ENCODE results near the gene PEMT.

The PEMT gene

DNA sequence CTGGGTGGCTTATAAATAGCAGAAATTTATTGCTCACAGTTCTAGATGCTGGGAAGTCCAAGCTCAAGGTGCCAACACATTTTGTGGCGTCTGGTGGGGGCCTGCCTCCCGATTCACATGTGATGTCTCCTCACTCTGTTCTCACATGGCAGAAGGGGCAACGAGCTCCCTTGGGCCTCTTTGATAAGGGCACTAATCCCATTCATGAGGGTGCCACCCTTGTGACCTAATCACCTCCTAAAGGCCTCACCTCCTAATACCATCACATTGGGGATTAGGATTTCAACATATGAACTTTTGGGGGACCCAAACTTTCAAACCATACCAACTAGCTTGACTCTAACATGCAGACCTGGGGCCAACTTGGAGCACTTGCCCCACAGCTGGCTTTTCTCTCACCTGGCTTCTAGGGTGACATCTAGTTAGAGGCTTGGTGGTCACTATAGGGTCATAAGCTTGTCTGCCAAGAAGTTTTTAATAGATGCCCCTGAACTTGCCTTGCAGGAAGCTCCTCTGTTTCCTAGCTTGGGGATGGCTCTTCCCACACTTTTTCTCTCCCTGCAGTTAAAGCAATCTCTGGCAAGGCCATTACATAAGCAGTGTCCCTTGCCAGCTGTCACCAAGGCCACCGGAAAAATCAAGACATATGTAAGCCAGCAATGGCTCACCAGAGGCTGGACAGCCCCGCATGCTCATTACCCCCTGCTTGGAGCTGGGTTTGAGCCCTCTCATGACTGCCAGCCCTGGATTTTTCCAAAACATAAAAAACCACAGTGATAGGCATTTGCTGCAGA is 123.1 kb downstream of the PEMT start:
- Histone ChIP-seq H3K27me3 (ENCODE audit: insufficient read depth, poor library complexity, severe bottlenecking) (no peaks in the 10 kb centered on the region), H3K27ac (replicated peaks) (no peak overlapping the region), H3K4me3 (replicated peaks; ENCODE audit: insufficient read depth, low read length) (no peak overlapping the region)
- no peak for DNase-seq (ENCODE audit: low read depth in 1 of 2, low spot score in 1 of 2)
- TF ChIP-seq POLR2AphosphoS5 (IDR thresholded peaks at IDR 0.05; ENCODE audit: low read depth) (no peak), GABPA (IDR thresholded peaks at IDR 0.05; ENCODE audit: low read depth) (no peak), SPI1 (IDR thresholded peaks at IDR 0.05; ENCODE audit: borderline replicate concordance, low read depth) (no peak), CTCF (IDR thresholded peaks at IDR 0.05; ENCODE audit: insufficient read depth, low read length) (no peak)
- TF ChIP-seq, protein P1, sequence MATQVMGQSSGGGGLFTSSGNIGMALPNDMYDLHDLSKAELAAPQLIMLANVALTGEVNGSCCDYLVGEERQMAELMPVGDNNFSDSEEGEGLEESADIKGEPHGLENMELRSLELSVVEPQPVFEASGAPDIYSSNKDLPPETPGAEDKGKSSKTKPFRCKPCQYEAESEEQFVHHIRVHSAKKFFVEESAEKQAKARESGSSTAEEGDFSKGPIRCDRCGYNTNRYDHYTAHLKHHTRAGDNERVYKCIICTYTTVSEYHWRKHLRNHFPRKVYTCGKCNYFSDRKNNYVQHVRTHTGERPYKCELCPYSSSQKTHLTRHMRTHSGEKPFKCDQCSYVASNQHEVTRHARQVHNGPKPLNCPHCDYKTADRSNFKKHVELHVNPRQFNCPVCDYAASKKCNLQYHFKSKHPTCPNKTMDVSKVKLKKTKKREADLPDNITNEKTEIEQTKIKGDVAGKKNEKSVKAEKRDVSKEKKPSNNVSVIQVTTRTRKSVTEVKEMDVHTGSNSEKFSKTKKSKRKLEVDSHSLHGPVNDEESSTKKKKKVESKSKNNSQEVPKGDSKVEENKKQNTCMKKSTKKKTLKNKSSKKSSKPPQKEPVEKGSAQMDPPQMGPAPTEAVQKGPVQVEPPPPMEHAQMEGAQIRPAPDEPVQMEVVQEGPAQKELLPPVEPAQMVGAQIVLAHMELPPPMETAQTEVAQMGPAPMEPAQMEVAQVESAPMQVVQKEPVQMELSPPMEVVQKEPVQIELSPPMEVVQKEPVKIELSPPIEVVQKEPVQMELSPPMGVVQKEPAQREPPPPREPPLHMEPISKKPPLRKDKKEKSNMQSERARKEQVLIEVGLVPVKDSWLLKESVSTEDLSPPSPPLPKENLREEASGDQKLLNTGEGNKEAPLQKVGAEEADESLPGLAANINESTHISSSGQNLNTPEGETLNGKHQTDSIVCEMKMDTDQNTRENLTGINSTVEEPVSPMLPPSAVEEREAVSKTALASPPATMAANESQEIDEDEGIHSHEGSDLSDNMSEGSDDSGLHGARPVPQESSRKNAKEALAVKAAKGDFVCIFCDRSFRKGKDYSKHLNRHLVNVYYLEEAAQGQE (IDR thresholded peaks at IDR 0.05; ENCODE audit: insufficient replicate concordance, low read depth): no peak

GRCh38 chr17:17467720-17468119 is 123.8 kb downstream of the PEMT start:
- no peak for DNase-seq (ENCODE audit: low read depth in 1 of 2, low spot score in 1 of 2)
- TF ChIP-seq, protein P1 (IDR thresholded peaks at IDR 0.05; ENCODE audit: insufficient replicate concordance, low read depth): no peak
- TF ChIP-seq SPI1 (IDR thresholded peaks at IDR 0.05; ENCODE audit: borderline replicate concordance, low read depth) (no peak), CTCF (IDR thresholded peaks at IDR 0.05; ENCODE audit: insufficient read depth, low read length) (no peak), POLR2AphosphoS5 (IDR thresholded peaks at IDR 0.05; ENCODE audit: low read depth) (no peak), GABPA (IDR thresholded peaks at IDR 0.05; ENCODE audit: low read depth) (no peak)

DNA sequence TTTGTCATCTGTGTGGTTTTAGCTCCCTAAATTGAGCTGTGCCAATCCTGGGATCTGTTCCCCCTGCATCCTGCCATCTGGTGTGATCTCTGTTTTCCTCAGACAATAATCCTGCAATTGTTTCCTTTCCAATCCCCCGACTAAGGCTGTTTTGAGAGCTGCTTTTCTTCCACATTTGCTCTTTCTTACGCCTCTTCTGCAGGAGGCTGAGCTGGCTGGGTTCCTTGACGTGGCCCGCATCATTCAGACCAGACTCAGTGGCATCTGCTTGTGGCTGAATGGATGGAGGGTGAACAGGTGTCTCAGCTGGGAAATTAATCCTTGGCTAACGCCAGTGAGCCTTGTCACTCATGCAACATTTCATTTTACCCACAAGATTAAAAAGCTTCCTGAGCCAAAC is 124.5 kb downstream of the PEMT start:
- Histone ChIP-seq H3K27me3 (ENCODE audit: insufficient read depth, poor library complexity, severe bottlenecking) (no peaks in the 10 kb centered on the region), H3K4me3 (replicated peaks; ENCODE audit: insufficient read depth, low read length) (no peak overlapping the region), H3K27ac (replicated peaks) (no peak overlapping the region)
- TF ChIP-seq, protein P1 (IDR thresholded peaks at IDR 0.05; ENCODE audit: insufficient replicate concordance, low read depth): no peak
- TF ChIP-seq GABPA (IDR thresholded peaks at IDR 0.05; ENCODE audit: low read depth): no peak
- no peak for TF ChIP-seq POLR2AphosphoS5 (IDR thresholded peaks at IDR 0.05; ENCODE audit: low read depth)
- TF ChIP-seq SPI1 (IDR thresholded peaks at IDR 0.05; ENCODE audit: borderline replicate concordance, low read depth): no peak
- TF ChIP-seq CTCF (IDR thresholded peaks at IDR 0.05; ENCODE audit: insufficient read depth, low read length): no peak
- no peak for DNase-seq (ENCODE audit: low read depth in 1 of 2, low spot score in 1 of 2)

More at GRCh38 chr17:17467720-17468119, 123.8 kb downstream of the PEMT start:
- Histone ChIP-seq H3K4me3 (replicated peaks; ENCODE audit: insufficient read depth, low read length) (no peak overlapping the region), H3K27ac (replicated peaks) (no peak overlapping the region), H3K27me3 (ENCODE audit: insufficient read depth, poor library complexity, severe bottlenecking) (no peaks in the 10 kb centered on the region)
